Measurements from ENCODE around the gene GHRL. TPM values are rescaled to one million over a fixed set of nuclear protein-coding genes. Genes with fewer than 3 reads are reported as not detected.

GHRL gene
- total and polyA plus RNA-seq, 5 experiments from 2014 or later: 0.22 to 3.2 (median 1.3) TPM; not detected in 1

DNA sequence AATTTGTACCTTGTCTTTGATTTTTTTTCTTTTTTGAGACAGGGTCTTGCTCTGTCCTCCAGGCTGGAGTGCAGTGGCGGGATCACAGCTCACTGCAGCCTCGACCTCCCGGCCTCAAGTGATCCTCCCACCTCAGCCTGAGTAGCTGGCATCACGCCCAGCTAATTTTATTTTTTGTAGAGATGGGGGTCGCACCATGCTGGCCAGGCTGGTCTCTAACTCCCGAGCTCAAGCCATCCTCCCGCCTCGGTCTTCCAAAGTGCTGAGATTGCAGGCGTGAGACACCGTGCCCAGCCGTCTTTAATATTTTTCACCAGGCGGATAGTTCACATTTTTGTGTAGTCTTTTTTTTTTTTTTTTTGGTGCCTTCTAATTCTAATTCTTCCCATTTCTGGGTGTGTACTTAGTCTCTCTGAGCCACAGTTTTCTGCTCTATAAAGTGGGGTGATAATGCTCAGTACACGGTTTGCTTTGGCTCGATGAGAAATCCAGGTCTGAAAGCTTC is 45.0 kb downstream of the GHRL start:
- Mint-ChIP-seq H3K9me3 (peaks cover 0 to 22% (median 6%) of the 10 kb centered on the region in 9 donors), H3K4me1 (peaks cover 30 to 56% (median 49%) of the 10 kb centered on the region in 4 donors), H3K36me3 (peaks cover 3 to 28% (median 25%) of the 10 kb centered on the region in 3 donors)

DNA sequence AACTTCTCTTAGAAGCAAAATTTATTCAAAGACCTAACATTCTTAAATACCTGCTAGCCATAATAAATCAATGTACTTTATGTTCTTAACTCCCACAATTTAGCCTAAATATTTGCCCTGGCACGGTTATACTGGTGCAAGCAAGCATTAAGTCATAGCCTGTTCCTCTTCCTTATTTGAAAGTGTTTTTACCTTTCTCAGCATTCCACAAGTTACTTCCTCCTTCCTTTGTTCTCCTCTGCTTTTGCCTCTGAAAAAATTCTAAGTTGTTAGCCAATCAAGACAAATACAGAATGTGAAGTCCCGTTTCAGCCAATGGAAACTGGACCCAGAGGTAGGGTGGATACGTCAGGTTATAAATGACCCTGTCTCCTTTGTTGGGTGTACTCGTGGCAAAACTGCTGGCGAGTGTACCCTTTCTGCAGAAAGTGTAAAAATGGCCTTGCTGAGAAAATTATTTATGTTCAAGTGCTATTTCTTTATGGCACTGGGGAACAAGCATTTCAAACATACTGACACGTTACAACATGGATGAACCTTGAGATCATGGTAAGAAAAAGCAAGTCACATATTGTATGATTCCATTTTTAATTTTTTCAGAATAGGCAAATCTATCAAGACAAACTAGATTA is 47.5 kb downstream of the GHRL start:
- H3K27me3 Mint-ChIP-seq: no peaks in the 10 kb centered on the region
- peak overlapping the region in 2 of 10 donors; percentile 31 to 63 for H3K27ac Mint-ChIP-seq
- no peak for DNase-seq
- H3K36me3 Mint-ChIP-seq: peaks cover 3 to 16% (median 7%) of the 10 kb centered on the region in 3 donors
- H3K4me3 Mint-ChIP-seq: peak overlapping the region in 1 of 10 donors; percentile 7
- no peak for ATAC-seq
- POLR2A ChIA-PET: interaction anchor here (0.6 kb wide), 1 partner anchor 80 kb away, joined by 4 read pairs; no protein-coding TSS in a partner anchor
- peaks cover 0 to 22% (median 6%) of the 10 kb centered on the region in 9 donors for H3K9me3 Mint-ChIP-seq
- H3K4me1 Mint-ChIP-seq: peaks cover 26 to 55% (median 47%) of the 10 kb centered on the region in 4 donors

More for the DNA sequence above, 45.0 kb downstream of the GHRL start:
- Mint-ChIP-seq H3K27me3 (no peaks in the 10 kb centered on the region), H3K4me3 (peak overlapping the region; percentile 78 to 100 (median 89)), H3K27ac (peak overlapping the region; percentile 88 to 97 (median 94))
- no peak for ATAC-seq
- POLR2A ChIA-PET: interaction anchor here (0.6 to 5.6 kb wide), 26 partner anchors 9 to 851 kb away, joined by 3 to 42 read pairs (median 6); partner anchors contain the start of genes BRPF1, CRELD1, EMC3 and SEC13
- DNase-seq: no peak

GRCh38 chr3:10244009-10244408 is 48.7 kb downstream of the GHRL start:
- peak overlapping the region in 3 of 10 donors; percentile 71 to 87 (median 71) for H3K27ac Mint-ChIP-seq
- no peak for ATAC-seq

DNA sequence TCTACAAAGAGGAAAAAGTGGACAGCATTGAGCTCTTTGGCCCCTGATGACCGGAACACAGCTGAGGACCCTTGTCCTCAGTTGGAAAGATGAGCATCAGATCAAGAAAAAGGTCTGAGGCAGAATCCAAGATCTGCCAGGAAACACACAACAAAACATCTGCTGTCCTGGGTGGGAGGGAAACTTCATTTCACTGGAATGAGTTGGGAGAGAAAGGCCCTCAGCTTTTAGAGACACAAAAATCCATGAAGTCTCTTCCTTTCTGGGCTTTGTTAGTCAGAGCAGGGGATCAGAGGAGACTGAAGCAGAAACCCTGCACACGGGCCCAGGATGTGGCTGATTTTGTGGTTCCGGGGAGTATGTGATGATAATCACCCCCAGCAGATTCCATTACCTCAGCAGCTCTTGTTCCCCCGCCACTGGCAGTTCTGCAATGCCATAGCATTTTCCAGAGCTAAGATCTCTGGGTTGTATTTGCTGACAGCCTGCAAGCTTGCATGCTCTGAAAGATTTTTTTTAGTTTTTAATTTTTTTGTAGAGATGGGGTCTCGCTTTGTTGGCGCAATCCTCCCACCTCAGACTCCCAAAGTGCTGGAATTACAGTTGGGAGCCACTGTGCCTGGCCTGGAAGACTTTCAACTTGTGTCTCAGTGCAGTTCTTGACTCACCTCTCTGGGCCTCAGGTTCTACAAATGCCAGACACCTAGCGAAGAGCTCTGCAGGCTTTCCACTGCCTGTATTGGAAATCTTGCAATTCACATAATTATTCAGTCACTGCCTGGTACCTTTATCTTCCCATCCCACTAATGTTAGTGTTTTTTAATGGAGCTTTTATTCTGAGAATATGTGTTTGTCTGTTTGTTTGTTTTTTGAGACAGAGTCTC is 50.3 kb downstream of the GHRL start:
- peaks cover 0 to 22% (median 6%) of the 10 kb centered on the region in 9 donors for H3K9me3 Mint-ChIP-seq
- peaks cover 3 to 15% (median 10%) of the 10 kb centered on the region in 3 donors for H3K36me3 Mint-ChIP-seq
- peak overlapping the region; percentile 66 to 86 (median 74) for H3K4me3 Mint-ChIP-seq

More at GRCh38 chr3:10244009-10244408, 48.7 kb downstream of the GHRL start:
- POLR2A ChIA-PET: no interaction called here
- no peak for DNase-seq
- Mint-ChIP-seq H3K4me3 (no peak overlapping the region), H3K9me3 (peaks cover 0 to 22% (median 6%) of the 10 kb centered on the region in 9 donors), H3K27me3 (no peaks in the 10 kb centered on the region), H3K4me1 (peaks cover 21 to 52% (median 41%) of the 10 kb centered on the region in 4 donors), H3K36me3 (peaks cover 3 to 16% (median 6%) of the 10 kb centered on the region in 3 donors)

DNA sequence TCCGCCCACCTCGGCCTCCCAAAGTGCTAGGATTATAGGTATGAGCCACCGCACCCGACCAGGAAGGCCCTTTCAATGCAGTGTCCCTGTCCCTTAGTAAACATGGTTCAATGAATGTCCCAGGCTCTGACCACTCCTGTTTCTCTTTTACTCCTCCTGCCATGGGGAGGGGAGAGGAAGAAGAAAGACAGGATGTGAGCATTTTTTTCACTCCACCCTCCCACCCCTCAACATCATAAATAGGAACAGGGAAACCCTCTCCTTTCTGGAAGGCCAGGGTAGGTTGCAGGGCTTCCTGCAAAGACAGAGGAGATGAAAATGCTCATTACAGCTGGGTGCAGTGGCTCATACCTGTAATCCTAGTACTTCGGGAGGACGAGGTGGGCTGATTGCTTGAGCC is 51.9 kb downstream of the GHRL start:
- Mint-ChIP-seq H3K27ac (peak overlapping the region in 8 of 10 donors; percentile 15 to 69 (median 33)), H3K4me3 (peak overlapping the region in 2 of 10 donors; percentile 7 to 16)

More for the DNA sequence above, 50.3 kb downstream of the GHRL start:
- Mint-ChIP-seq H3K4me1 (peaks cover 24 to 58% (median 44%) of the 10 kb centered on the region in 4 donors), H3K27me3 (no peaks in the 10 kb centered on the region), H3K27ac (peak overlapping the region; percentile 84 to 95 (median 92))
- DNase-seq: peak; percentile 46 to 89 (median 70)
- peak; percentile 95 to 100 for ATAC-seq
- POLR2A ChIA-PET: interaction anchor here (0.6 to 2.4 kb wide), 11 partner anchors 9 to 291 kb away, joined by 3 to 8 read pairs (median 5); partner anchors contain the start of gene VHL

GRCh38 chr3:10238345-10239183 is 54.2 kb downstream of the GHRL start:
- Mint-ChIP-seq H3K36me3 (peaks cover 0 to 26% (median 6%) of the 10 kb centered on the region in 3 donors), H3K4me3 (peak overlapping the region in 7 of 10 donors; percentile 10 to 57 (median 45)), H3K9me3 (no peaks in the 10 kb centered on the region), H3K27me3 (no peaks in the 10 kb centered on the region), H3K27ac (peak overlapping the region; percentile 69 to 91 (median 86)), H3K4me1 (peaks cover 24 to 54% (median 42%) of the 10 kb centered on the region in 4 donors)
- DNase-seq (peak in 1 of 10 donors; percentile 25), ATAC-seq (peak; percentile 21 to 28)
- POLR2A ChIA-PET: interaction anchor here (0.5 to 1.4 kb wide), 2 partner anchors 10 to 25 kb away, joined by 3 to 5 read pairs; partner anchors contain the start of gene TATDN2

More for the DNA sequence above, 51.9 kb downstream of the GHRL start:
- DNase-seq: no peak
- peaks cover 3 to 13% (median 13%) of the 10 kb centered on the region in 3 donors for H3K36me3 Mint-ChIP-seq
- H3K4me1 Mint-ChIP-seq: peaks cover 24 to 58% (median 42%) of the 10 kb centered on the region in 4 donors
- POLR2A ChIA-PET: interaction anchor here (2.4 kb wide), 1 partner anchor 15 kb away, joined by 8 read pairs; no protein-coding TSS in a partner anchor
- H3K9me3 Mint-ChIP-seq: peaks cover 0 to 16% (median 6%) of the 10 kb centered on the region in 9 donors
- no peaks in the 10 kb centered on the region for H3K27me3 Mint-ChIP-seq
- ATAC-seq: no peak

Small RNA genes within 50 kb of the gene (microRNA-seq; reads per million reads assigned to microRNA genes)
- gene MIR378B (ENCODE audit: borderline microRNAs expressed): not detected

Other genes with a start within 250 kb of the GHRL start
- not detected for gene FANCD2OS, start 184.7 kb downstream of the GHRL start, total RNA-seq
- not detected for gene FANCD2OS, start 184.7 kb downstream of the GHRL start, polyA plus RNA-seq
- gene BRK1, start 177.3 kb downstream of the GHRL start, total RNA-seq: 10 to 100 TPM; 59.8 to 67.7 TPM
- 100 to 1,000 TPM; 202 to 259 (median 250) TPM for gene BRK1, start 177.3 kb downstream of the GHRL start, polyA plus RNA-seq
- 10 to 100 TPM; 71.5 to 78.8 TPM for gene VHL, start 151.2 kb downstream of the GHRL start, total RNA-seq
- gene VHL, start 151.2 kb downstream of the GHRL start, polyA plus RNA-seq: 10 to 100 TPM; 11.4 to 36.1 (median 16.0) TPM
- 1 to 10 TPM; 4.3 to 4.4 TPM for gene IRAK2, start 128.0 kb downstream of the GHRL start, total RNA-seq
- 1 to 10 TPM; 2.9 to 6.0 (median 5.1) TPM for gene IRAK2, start 128.0 kb downstream of the GHRL start, polyA plus RNA-seq
- gene TATDN2, start 44.5 kb downstream of the GHRL start, total RNA-seq: 10 to 100 TPM; 68.1 to 71.1 TPM
- gene TATDN2, start 44.5 kb downstream of the GHRL start, polyA plus RNA-seq: 10 to 100 TPM; 11.5 to 20.9 (median 14.5) TPM
- 10 to 100 TPM; 59.6 to 70.8 TPM for gene SEC13, start 28.2 kb upstream of the GHRL start, total RNA-seq
- 100 to 1,000 TPM; 118 to 120 (median 118) TPM for gene SEC13, start 28.2 kb upstream of the GHRL start, polyA plus RNA-seq
- not detected for gene ATP2B2, start 212.6 kb upstream of the GHRL start, total RNA-seq
- gene ATP2B2, start 212.6 kb upstream of the GHRL start, polyA plus RNA-seq: not detected